HG03159 (cell line): ENCODE measurements around the gene ARHGAP15.

Experiments
- ATAC-seq: cut with Tn5 transposase; IDR thresholded peaks from one replicate; pipeline ENCODE4 v1.9.1; 2021; ENCODE audit warnings: mild to moderate bottlenecking, moderate library complexity; ENCODE audit not compliant: unreplicated experiment

Gene ARHGAP15

DNA sequence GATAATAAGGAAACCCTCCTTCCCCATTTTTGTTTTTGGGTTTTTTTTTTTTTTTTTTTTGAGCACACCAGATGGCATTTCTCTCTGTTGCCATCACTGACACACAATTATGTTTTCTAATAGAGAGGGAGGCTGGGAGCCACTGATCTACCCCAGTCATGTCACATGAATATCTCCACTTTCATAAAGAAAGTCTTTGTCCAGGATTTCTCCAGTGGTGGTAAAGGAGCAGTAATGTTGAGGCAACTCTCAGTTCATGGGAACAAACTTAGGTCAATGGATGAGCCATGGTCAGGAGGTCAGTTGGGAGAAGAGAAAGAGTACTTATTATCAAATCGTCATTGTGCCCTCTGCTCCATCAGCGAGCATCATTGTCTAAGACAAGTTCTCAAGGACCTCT is 603.7 kb downstream of the ARHGAP15 start:
- no peak for ATAC-seq

GRCh38 chr2:143734507-143734906 is 605.3 kb downstream of the ARHGAP15 start:
- no peak for ATAC-seq

- ATAC-seq = no peak
Observed at GRCh38 chr2:143736904-143737303, 607.7 kb downstream of the ARHGAP15 start.

DNA sequence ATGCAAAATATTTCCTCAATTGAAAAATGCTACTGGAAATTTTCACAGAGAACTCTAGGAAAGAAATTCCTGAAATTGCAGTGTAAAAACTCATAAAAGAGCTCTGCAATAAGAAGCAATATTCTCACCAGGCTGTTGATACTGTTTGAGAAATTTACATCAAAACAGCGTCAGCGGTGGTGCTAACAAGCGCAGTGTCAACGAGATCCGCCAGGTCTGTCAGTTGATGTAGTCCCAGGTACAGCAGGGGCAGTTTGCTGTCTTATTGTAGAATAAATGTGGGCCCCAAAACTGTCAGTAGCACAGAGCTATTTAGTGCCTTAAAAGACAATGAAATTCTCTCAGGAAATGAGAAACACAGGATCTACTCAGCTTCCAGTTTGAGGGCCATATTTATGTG is 611.2 kb downstream of the ARHGAP15 start:
- no peak for ATAC-seq

DNA sequence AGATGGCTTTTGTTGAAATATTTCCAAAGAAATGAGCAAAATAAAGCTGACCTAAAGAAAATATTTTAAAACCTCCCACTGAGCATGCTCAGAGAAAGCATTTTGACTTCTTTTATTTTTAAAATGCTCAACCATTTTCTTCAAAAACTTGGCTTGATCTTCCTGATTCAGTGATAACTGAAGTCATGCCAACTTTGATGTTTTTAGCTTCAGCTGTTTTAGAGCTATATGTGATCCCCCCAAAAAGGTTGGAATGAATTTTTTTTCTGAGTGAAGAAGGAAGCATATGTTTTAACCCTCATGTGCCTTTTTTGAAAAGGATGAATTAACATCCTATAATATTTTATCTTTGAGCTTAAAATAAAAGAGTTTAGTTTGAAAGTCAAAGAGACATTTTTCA is 612.0 kb downstream of the ARHGAP15 start:
- ATAC-seq = no peak

- no peak for ATAC-seq
Observed at GRCh38 chr2:143742581-143742980, 613.4 kb downstream of the ARHGAP15 start.

GRCh38 chr2:143744114-143744513 is 614.9 kb downstream of the ARHGAP15 start:
- ATAC-seq = no peak

DNA sequence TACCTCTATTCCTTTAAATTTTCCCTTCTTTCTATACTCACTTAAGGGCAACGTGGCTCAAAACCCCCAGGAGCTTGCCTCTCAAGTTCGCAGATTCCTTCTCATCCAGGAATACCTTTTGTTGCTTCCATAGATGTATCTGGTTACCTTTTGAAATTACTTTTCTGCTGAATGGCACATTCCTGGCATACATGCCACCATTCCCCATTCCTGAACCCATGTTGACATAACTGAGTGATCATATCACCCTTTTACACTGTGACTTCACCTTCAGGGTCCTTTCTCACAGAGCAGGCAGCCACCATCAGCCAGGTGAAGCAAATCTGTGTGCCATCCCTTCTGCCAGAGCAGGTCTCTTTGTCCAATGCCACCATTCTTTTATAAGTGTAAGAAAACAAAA is 615.8 kb downstream of the ARHGAP15 start:
- no peak for ATAC-seq

- ATAC-seq = no peak
Observed at GRCh38 chr2:143754742-143755141, 625.5 kb downstream of the ARHGAP15 start.

DNA sequence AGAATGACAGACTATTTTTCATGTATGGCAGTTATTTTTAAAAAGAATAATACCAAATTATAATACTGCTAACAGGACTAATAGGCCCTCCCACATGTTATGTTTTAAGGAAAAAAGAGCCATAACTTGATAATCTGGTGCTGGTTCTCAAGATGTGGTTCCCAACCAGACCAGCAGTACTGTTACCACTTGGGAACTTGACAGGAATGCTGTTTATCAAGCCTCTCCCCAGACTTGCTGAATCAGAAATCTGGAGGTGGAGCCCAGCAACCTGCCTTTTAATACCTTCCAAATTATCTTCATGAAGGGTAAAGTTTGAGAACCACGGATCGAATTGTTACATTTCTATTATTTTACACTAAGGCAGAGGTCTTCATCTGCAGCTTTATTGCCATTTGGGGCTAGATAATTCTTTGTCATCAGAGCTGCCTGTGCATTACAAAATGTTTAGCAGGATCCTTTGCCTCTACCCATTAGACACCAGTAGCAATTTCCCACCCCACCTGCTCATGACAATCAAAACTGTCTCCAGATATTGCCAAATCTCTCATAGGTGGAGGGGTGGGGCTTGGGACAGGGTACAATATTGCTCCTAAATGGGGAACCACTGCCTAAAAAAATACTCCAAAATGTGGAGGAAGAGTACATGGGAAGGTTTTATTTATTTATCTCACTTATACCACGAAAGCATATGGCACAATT is 629.6 kb downstream of the ARHGAP15 start:
- ATAC-seq = no peak

DNA sequence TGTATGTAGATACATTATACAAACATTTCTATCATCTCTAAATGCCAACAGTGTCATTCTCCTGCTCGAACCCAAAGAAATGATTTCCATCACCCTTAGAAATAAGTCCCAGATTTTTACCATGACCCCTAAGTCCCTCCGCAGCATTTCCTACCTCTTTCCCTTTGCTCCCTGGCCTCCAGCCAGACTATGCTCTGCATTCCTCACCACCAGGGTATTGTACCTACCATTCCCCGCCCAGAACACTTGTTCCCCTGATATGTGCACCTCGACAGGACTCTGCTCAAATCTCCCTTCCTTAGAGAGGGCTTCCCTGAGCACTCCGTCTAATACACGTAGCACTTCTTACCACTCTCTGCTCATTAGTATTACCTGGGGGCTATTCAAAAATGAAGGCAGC is 630.2 kb downstream of the ARHGAP15 start:
- no peak for ATAC-seq

GRCh38 chr2:143762176-143762928 is 633.1 kb downstream of the ARHGAP15 start:
- no peak for ATAC-seq

DNA sequence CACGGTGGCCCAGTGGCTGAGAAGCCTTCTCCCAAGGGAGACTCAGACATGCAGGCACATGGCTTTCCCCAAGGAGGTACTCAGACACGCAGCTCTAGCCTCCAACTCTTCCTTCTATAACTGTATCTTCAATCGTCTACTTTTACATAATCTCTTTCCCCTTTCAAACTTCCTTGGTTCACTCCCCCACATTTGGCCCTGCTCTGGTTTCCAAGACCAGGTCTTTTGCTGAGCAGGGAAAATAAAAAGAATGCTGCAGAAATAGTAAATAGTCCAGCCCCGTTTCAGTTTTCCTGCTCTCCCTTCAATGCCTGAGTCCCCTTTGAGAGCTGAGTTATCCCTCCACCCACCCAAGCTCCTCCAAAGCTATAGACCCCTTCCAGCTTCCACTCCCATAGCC is 635.0 kb downstream of the ARHGAP15 start:
- ATAC-seq = no peak

DNA sequence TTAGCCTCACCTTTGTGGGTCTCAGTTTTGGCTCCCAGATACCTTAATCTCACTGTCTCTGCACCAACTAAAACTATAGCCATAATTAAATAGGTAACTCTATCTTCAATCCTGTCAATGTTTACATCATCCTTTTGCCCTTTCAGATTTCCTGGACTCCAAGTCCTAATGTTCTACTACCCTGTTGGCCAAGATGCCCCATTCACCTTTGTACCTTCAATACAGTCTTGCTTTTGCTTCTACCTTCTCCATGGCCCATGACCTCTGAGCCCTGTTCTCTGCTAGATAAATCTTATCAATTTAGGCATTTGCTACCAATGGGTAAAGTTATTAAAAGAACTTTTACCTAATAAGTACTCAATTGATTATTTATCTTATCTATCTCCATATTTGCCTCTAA is 635.5 kb downstream of the ARHGAP15 start:
- ATAC-seq = no peak

GRCh38 chr2:143768991-143769390 is 639.8 kb downstream of the ARHGAP15 start:
- no peak for ATAC-seq

- no peak for ATAC-seq
Observed at GRCh38 chr2:143771939-143772338, 642.7 kb downstream of the ARHGAP15 start.

GRCh38 chr2:143776526-143777297 is 647.5 kb downstream of the ARHGAP15 start:
- no peak for ATAC-seq

GRCh38 chr2:143779021-143779420 is 649.8 kb downstream of the ARHGAP15 start:
- ATAC-seq = no peak

GRCh38 chr2:143786026-143786765 is 657.0 kb downstream of the ARHGAP15 start:
- no peak for ATAC-seq

DNA sequence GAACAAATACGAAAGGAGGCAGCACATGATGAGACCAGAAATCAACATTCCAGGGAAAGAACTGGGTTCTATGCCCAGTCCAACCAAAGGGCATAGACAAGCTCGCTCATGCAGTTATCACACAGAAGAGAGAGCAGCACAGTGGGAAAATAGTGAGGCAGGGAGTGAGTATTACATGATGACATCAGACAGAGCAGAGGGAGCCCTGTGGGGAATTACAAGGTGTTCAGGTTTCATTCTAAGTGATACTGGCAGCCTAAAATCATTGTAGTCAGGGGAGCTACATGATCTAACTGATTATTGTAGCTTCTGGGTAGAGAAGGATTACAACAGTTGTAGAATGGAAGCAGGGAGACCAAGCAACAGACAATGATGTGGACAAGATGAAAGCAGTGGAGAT is 658.5 kb downstream of the ARHGAP15 start:
- ATAC-seq = no peak

DNA sequence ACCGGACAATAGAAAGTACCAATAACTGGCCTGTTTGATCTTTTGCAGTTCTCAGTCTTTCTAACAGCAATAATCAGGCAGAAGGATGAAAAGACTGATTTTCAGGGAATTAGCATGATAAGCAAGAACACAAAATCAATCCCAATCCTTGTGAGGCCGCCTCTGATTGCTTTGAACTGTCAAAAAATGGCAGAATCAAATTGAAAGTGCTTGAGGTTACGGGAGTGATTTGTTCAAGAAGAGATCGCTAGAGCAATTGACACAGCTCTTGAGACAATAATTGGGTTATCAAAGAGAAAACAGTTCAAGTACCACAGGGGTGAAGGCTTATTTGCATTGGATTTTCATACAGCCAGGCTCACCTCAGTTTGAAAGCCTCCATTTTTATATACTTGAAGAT is 663.4 kb downstream of the ARHGAP15 start:
- ATAC-seq = no peak
